A204.1 (cell line): ENCODE data around the gene RGPD8.
"Not testable (repeated sequence)": the region's sequence is repeated elsewhere in the genome, so short reads cannot be mapped to it uniquely, and the experiment has no call there.

Source experiments
- FAIRE-seq: peaks from 2 replicates; lab custom pipeline; 2012; peaks lifted over from hg19 to GRCh38; lab: Jason Lieb, UNC

Gene RGPD8

DNA sequence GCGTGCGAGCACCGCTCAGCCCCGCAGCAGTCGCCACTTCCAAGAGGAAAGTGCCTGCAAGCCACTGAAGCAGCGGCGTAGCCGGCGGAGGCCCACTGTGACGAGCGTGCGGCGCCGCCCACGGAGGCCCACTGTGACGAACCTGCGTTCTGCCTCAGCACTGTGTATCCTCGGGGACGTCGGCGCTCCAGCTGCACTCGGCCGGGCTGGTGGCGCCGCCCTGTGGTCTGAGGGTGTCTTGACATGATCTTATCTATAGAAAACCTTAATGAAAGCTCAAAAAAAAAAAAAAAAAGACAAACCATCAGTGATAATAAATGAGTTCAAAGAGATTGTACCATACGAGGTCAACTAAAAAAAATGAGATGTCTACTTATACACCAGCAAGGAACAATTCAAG is at the start of gene RGPD8:
RGPD8 (minus strand) TSS at position 166 of the 400 bp plus-strand sequence. CDS start 192 bp downstream, outside the sequence.
- not testable (repeated sequence) for FAIRE-seq

DNA sequence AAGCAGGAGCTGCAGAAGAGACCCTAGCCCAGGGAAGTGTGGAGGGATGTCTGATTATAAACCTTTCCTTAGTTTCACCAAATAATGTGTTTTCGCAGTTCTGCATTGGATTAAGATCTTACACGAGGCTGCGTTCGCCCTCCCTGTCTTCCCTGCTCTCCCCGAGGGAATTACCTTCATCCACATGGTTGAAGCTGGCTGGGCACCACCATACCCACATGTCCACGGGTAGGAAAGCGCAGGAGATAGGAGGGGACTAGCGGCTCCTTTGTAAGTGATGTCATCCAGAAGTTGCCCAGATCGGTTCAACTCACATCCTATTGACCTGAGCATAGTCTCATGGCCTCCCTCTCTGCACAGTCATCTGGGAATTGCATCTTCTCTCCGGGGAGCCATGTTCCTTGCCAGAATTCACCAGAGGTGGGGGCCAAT is 49.6 kb upstream of the RGPD8 start:
- no peak for FAIRE-seq

DNA sequence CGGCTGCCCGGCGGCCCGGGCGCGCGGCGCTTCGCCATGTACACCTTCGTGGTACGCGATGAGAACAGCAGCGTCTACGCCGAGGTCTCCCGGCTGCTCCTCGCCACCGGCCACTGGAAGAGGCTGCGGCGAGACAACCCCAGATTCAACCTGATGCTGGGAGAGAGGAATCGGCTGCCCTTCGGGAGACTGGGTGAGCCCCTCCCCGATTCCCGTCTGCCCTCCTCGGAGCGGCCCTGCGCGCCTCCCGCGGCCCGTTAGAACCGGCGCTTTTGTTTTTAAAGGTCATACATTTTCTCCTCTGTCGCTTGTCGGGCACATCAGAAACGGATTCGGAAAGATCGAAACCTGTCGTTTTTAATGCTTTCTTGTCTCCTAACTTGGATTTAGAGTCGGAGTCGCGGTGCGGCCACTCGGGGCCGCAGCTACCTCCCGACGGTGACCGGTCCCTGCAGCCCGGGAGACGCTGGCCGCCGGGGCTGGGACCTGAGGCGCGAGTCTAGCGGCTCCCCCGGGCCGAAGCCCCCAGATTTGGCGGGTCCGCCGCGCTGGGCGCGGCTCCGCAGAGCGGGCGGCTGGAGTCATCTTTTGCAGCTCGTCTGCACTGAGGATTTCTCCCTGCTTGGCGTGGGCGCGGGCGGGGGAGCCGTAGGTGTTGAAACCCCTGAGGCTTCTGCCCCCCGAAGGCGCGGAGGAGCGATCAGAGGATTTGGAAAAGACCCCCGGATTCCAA is 49.0 kb upstream of the RGPD8 start:
- no peak for FAIRE-seq

DNA sequence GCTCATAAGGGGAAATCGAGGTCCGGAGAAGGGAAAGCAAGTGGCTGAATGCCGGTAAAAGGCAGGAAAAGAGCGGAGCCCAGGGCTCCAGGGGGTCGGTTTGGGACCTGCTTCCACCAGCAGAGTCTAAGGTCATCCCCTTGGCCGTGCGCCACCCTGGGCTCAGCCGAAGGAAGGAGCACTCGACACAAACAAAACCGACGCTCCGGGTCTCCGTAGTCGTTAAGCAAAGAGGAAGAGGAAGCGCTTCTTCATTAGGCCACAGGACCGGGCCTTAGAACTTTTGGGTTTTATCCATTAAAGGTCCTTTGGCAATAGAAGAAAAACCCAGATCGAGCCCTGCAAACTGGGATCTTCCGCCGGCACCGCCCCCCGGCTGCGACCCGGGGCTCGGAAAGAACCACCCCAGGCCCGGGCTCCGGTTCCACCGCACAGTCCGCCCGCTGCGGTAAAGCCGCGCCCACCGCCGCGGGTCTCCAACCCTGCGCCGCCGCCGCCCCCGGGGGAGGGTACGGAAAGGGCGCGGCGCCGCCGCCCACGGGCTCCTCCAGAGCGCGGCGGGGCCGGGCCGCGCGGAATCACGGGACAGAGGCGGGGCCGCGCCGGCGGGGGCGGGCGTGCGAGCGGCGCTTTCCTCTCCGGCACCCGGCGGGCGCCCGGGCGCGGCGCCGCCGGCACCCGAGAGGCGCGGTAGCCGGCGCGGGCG is 48.2 kb upstream of the RGPD8 start, which contains the start of gene TTL:
TTL (plus strand) TSS at position 629 of the 706 bp plus-strand sequence. CDS start 189 bp downstream, outside the sequence.
- no peak for FAIRE-seq

DNA sequence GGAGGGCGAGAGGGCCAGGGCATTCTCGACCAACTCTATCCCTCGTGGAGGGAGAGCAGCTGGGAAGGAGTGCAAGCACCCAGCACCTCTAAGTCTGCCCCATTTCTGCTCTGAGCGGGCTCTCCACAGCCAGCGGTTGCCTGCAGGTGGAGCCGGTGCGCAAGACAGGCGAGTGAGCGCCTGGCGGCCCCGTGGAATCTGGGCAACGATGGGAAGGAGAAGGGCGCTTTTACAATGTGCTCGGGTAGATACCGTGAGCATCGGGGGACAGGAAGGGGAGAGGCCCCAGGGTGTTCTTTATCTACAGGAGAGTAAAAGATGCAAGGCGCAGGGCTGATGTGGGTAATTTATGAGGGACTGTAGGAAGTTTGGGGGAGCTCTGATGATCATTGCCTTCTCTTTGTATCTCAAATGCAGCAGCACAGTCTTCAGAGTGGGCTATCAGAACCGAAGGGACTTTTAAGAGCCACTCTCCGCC is 47.6 kb upstream of the RGPD8 start:
- no peak for FAIRE-seq

DNA sequence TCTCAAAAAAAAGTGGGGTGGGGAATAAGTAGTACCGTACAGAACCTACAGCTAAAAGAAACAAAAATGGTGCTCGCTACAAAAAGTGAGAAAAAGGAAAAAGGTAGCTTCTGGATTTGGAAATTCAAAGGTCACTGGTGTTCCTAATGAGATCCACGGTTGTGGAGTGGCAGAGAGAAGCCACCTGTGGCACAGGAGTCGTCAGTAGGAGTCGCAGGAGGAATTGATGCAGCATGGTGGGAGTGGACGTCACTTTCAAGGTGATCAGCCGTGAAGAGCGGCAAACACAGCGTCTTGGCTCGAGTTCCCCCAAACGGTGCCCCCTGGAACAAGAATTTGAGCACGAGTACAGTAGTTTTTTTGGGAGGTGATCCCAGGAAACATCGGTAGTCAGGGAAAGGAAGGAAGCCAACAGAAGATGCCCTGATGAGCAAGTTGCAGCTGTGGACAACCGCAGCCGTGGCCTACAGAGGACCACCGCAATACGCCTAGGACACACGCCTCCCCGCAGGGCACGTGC is 47.1 kb upstream of the RGPD8 start:
- FAIRE-seq = no peak

DNA sequence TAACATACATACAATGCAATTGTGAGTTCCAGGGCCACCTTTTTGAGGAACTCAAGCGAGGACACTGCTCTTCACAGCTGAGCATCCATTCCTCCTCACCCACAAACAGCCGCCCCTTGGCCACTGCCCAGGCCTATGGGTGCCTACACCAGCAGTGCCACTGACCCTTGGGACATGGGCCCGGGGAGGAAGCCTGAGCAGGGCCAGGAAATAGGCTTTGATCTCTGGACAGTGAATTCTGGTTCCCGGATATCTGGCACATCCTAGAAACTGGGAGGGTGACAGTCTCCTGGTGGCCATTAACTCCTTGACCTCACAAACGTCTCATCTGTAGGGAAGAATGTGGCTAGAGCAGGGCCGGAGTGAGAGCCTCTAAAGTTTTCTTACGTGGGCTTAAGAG is 43.0 kb upstream of the RGPD8 start:
- no peak for FAIRE-seq

DNA sequence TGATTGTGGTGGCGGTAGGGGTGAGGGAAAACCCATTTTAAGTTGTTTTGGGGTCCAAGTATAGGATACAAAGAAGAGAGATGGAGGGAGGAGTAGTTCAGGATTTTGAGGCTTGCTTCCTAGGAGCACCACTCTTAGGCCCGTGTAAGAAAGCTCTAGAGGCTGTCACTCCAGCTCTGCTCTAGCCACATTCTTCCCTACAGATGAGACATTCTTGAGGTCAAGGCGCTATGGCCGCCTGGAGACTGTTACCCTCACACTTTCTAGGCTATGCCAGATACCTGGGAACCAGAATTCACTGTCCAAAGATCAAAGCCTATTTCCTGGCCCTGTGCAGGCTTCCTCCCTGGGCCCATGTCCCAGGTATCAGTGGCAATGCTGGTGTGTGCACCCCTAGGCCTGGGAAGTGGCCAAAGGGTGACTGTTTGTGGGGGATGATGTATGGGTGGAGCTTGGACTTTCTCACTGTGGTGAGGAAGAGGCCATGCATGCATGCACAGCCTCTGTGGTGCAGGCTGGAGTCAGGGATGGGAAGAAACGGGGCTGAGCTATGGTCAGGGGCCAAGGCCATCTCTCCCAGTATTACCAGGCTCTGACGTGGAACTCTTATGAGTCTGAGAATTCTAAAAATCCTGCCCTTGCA is 41.5 kb upstream of the RGPD8 start:
- no peak for FAIRE-seq

DNA sequence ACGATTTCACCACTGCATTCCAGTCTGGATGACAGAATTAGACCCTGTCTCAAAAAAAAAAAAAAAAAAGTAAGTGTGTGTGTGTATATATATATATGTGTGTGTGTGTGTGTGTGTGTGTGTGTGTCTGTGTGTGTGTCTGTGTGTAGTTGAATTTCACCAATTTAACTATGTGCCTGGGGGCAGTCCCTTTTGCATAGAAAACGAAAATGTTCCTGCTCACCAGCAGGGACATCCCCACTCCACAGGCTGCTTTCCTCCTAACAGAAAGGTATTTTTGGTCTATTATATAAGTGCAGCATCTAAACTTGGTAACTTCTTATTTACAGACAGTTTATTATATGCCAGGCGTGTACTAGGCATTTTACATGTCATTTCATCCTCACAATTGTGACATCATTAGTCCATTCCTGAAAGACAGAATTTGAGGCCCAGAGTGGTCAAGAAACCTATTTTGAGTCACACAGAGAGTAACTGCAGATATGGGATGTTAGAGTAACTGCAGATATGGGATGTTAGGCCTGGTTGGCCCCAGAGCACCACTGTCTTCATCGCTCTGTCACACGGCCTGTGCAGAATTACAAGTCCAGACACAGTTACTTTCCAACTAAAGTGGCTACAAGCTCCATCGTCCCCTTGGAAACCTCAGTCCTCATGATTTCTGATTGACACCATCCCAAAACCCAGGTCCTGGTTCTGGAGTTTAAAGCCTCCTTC is 39.3 kb upstream of the RGPD8 start:
- no peak for FAIRE-seq

DNA sequence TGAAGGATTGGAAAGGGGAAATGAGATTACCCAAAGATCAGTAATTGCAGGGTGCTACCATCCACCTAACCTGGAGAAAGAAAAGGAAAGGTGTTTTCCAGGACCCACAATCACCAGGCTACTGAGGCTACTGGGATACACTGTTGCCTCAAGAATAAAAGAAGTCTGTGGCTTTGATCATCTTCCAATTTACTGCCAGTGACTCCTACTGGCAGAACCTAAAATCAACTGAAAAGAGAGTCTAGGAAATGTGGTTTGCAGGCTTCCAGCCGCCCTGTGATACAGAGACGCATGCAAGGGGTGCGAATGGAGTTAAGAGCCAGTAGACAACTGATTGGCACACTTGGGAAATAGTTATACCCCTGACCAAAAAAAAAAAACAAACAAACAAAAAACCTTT is 31.9 kb upstream of the RGPD8 start:
- no peak for FAIRE-seq

DNA sequence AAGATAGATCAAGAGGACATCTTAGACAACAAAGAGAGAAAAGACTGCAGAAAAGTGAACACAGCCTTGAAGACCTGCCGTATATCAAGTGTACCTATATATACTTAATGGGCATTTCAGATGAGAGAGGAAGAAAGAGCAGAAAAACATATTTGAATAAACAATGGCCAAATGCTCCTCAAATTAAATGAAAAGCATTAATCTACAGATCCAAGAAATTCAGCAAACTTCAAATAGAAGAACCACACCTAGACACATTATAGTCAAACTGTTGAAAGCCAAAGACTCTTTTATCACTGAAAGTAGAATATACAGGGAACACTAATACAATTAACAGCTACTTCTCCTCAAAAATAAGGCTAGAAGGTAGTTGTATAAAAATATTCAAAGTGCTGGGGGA is 29.8 kb upstream of the RGPD8 start:
- no peak for FAIRE-seq

DNA sequence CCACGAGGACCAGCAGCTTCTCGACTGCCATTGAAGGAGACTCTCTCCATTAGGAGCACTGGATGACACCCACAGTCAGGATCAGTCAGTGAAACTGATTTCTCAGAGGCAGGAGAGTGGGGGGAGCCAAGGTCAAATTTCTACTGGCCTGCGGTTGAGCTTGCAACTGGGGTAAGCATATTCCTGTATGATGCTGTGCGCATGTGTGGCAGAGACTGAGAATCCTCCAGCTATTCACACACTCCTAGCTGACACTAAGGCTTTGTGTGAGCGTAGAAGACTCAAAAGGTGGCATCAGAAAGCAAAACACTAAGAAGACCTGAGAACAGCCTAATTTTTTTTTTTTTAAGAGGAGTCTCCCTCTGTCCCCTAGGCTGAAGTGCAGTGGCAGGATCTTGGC is 28.7 kb upstream of the RGPD8 start:
- FAIRE-seq = no peak

DNA sequence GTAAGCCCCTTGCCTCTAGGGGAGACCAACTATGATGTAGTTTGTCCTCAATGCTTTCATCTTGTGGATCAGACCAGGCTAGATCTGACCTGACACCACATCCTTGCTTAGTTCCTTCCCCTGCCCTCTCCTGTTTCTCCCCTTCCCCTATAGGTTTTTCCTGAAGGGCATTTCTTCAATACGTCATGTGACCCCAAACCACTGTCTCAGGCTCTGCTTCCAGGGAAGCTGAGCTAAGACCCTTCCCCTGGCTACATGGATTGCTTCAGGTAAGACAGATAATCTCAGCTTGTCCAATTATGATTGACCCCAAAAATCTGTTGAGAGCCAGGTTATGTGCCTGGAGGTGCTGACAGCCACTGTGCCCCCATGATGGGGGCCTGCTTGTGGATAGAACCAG is 25.9 kb upstream of the RGPD8 start:
- no peak for FAIRE-seq

DNA sequence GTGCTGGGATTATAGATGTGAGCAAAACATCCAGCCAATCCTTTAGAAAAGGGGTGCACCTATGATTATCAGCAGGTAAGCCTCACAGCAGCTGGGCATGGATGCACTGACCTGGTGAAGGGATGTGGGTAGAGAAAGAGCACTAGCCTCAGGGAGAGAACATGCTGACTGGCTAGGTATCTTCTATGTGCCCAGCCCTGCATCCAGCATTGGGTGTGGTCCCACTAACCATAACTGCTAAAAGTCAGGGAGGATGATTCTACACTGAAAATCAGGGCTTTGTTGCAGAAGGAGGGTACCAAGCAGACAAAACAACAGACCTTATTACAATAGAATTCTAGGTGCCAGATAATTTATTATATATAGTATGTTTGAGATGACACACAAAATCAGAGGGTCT is 21.1 kb upstream of the RGPD8 start:
- no peak for FAIRE-seq

DNA sequence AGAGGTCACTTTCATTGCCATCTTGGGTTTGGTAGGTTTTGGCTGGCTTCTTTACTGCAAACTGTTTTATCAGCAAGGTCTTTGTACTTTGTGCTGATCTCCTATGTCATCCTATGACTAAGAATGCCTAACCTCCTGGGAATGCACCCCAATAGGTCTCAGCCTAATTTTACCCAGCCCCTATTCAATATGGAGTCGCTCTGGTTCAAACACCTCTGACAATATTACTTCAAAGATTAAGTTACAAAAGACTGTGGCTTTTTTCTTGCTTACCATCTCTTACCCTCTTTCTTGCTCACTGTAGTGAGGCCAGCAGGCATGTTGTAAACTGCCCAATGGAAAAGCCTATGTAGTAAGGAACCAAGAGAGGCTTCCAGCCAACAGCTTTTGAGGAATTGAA is 17.9 kb upstream of the RGPD8 start:
- no peak for FAIRE-seq

DNA sequence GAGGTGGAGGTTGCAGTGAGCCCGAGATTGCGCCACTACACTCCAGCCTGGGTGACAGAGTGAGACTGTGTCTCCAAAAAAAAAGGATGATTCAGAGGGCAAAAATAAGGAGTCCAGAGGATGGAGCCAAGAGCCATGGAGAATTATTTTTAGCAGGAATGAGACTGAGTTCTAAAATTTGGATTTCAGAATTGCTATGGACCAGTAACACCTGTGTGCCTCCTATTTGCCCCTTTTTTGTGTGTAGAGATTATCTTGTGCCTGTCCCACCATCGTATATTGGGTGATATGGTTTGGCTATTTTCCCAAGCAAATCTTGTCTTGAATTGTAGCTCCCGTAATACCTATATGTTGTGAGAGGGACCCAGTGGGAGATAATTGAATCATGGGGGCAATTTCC is 16.4 kb upstream of the RGPD8 start:
- no peak for FAIRE-seq

DNA sequence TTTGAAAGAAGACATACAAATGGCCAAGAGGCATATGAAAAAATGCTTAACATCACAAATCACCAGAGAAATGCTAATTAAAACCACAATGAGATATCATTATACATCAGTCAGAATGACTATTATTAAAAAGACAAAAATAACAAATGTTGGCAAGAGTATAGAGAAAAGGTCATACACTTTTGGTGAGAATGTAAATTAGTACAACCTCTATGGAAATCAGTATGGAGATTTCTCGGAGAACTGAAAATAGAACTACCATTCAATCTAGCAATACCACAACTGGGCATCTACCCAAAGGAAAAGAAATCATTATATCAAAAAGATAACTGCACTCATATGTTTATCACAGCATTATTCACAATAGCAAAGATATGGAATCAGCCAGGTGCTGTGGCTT is 10.8 kb upstream of the RGPD8 start:
- not testable (repeated sequence) for FAIRE-seq

DNA sequence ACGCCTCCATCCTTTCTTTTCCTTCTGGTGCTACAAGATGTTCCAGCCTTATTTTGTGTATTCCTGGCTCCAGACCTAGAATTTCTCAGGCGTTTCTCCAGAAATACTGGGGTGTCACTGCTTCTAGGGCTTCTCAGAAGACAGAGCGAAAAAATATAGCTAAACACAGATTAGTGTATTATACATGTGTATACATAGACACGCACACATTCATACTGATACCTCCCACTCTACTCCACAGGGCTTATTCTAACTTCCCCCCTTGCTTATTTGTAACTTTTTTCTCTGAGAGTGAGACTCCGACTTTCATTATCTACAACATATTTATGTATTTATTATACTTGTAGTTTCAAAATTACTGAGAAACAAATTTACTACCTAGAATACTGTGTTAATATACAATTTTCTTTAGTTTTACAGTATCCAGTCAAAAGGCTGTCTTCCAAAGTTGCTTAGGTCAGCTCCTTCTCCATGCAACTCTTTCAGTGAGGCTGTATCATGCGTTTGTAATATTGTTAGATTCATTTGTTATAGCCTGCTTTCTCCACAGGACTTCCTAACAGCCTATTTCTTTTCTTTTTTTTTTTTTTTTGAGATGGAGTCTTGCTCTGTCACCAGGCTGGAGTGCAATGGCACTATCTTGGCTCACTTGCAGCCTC is 5.3 kb upstream of the RGPD8 start:
- FAIRE-seq = not testable (repeated sequence)

DNA sequence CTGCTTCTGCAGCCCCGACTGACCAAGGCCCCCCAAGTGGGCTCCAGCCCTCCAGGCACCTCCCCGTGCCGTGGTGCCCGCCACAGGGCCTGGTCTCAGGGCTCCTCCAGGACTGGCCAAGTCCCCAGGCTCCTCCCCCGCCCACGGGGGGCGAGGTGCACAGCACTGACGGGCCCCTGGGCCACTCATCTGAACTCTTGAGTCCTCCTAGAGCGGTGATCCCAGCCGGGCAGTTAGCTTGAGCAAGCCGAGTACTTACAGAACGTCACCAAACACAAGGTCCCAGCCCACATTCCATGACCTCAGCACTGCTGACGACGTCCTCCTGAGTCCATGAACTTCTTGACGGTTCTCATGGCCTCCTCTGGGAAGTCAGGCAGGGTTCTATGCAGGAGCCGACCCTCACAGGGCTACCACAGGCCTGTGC is 4.0 kb upstream of the RGPD8 start:
- not testable (repeated sequence) for FAIRE-seq

DNA sequence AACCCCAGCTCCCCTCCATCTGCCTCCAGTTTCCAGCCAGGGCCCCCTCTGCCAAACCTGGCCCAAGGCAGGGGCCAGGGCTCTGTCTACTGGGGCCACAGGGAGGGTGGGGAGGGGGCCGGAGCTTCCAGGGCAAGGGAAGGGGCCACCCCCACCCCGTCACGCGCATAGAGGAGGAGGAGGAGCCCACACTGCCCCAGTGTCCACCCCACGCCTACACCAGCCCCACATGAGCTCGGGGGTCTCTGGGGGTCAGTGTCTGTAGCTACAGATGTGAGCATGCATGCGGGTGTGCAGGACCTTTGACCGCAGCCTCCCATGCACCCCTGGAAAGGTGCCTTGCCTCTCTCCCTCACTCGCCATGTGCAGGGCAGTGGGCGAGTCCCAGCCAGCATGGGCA is 3.5 kb upstream of the RGPD8 start:
- FAIRE-seq = not testable (repeated sequence)

DNA sequence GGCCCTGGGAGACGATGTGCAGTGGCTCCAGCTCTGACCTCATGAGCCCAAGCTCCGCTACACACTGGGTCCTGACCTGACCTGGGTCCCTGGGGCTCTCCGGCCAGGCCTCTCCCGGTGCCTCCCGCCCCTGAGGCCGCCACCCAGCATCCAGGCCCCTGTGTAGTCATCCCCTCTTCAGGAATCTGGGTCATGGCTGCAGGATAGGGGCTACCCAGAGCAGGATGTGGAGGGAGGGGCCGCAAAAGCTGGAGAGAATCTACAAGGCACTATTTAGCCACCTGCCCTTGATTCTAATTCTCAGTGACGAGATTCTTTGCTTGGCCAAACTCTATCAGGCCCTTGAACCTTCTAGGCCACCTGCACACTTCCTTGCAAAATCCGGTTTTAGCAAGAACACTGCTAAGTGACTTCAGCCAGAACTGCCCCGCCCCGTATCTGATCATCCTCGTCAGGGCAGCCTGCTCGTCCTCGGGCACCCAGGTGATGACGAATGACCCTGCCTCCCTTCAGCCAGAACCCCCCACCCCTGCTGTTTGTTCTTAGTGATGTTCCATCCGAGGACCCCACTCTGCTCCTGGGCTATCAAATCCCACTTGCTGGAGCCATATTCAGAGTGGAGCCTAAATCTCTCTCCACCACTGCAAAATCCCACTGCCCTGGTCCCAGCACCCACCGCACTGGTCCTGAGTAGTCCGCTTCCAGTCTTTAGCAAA is 2.4 kb upstream of the RGPD8 start:
- not testable (repeated sequence) for FAIRE-seq
